Amygdala (tissue), 56 donors: ENCODE data around the gene ZNF518A.

Experiments used
- DNase-seq, 56 donors: peaks; one replicate each; lab custom pipeline; 2025; lab: John Stamatoyannopoulos, UW

Gene ZNF518A, protein sequence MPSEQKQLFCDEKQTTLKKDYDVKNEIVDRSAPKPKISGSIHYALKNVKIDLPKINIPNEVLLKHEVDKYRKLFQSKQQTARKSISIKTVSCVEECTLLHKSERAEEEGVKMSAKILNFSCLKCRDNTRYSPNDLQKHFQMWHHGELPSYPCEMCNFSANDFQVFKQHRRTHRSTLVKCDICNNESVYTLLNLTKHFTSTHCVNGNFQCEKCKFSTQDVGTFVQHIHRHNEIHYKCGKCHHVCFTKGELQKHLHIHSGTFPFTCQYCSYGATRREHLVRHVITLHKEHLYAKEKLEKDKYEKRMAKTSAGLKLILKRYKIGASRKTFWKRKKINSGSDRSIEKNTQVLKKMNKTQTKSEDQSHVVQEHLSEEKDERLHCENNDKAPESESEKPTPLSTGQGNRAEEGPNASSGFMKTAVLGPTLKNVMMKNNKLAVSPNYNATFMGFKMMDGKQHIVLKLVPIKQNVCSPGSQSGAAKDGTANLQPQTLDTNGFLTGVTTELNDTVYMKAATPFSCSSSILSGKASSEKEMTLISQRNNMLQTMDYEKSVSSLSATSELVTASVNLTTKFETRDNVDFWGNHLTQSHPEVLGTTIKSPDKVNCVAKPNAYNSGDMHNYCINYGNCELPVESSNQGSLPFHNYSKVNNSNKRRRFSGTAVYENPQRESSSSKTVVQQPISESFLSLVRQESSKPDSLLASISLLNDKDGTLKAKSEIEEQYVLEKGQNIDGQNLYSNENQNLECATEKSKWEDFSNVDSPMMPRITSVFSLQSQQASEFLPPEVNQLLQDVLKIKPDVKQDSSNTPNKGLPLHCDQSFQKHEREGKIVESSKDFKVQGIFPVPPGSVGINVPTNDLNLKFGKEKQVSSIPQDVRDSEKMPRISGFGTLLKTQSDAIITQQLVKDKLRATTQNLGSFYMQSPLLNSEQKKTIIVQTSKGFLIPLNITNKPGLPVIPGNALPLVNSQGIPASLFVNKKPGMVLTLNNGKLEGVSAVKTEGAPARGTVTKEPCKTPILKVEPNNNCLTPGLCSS (N-terminal part only)

GRCh38 chr10:96129387-96130325, at the start of gene ZNF518A:
Gene ZNF518A (plus strand): TSS chr10:96130297. CDS start chr10:96156323, 26,026 bp downstream.
- peak; percentile 45 to 98 (median 81) for DNase-seq

- DNase-seq, result no peak
Observed at GRCh38 chr10:96082153-96082552, 47.9 kb upstream of the ZNF518A start.

- no peak for DNase-seq
Observed at GRCh38 chr10:96082748-96083147, 47.3 kb upstream of the ZNF518A start.

GRCh38 chr10:96089116-96089515, 41.0 kb upstream of the ZNF518A start:
- no peak for DNase-seq

DNA sequence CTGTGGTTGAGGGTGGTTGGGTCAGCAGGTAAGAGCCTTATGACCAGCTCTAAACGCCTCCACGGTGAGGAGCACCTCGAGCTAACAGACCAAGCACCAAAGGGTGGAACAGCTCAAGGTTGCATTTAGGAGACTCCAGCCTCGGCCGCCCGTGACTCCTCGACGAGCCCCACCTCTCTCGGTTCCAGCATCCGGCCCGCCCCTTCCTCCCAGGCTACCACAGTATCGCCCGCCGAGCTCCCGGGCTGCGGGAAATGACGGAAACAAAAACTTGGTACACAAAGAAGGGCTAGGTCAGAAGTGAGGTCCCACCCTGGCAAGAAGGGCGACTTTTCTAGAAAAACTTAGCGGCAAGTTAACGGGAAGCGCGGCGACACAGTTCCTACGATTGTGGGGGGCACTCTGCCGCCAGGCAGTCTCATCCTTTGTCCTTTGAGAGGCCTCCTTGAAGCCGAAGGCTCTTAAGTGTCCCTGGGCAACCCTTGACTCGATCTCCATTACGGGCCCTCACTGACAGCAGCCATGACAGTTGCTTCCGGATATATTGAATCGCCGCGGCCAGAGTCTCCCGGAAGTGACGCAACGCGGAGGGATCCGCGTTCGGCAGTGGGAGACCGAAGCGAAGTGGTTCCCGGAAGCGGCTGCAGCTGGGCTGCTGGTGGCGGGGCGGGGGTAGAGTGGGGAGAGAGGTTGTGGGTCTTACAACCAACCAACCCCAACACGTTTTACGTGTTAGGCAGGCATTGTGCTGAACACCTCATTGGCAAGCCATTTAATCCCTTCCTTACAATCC, 40.2 kb upstream of the ZNF518A start:
- DNase-seq, result peak; percentile 32 to 92 (median 78)

- DNase-seq, result peak in 3 of 56 donors; percentile 10 to 32 (median 22)
Observed at GRCh38 chr10:96090463-96090800, 39.7 kb upstream of the ZNF518A start.

- DNase-seq, result no peak
Observed at GRCh38 chr10:96092999-96093767, 36.9 kb upstream of the ZNF518A start.

- no peak for DNase-seq
Observed at GRCh38 chr10:96093948-96094347, 36.1 kb upstream of the ZNF518A start.

GRCh38 chr10:96096958-96097357, 33.1 kb upstream of the ZNF518A start:
- no peak for DNase-seq

DNA sequence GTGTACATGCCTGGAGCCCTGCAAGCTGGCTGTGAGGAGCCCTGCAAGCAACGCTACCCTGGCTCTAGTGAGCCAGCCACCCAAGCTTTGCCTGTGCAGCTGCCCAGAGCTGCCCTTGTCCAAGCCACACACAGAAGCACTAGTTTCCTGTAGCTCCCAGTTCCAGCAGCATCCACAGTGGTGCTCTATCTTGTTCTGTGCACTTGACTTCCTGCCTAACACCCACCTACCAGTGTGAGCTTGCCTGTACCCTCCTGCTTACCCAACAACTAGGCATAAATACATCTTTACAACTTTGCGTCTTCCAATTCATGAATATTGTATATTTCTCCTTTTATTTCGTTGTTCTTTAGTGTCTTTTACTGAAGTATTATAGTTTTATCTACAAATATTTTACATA, 32.2 kb upstream of the ZNF518A start:
- DNase-seq, result no peak

DNA sequence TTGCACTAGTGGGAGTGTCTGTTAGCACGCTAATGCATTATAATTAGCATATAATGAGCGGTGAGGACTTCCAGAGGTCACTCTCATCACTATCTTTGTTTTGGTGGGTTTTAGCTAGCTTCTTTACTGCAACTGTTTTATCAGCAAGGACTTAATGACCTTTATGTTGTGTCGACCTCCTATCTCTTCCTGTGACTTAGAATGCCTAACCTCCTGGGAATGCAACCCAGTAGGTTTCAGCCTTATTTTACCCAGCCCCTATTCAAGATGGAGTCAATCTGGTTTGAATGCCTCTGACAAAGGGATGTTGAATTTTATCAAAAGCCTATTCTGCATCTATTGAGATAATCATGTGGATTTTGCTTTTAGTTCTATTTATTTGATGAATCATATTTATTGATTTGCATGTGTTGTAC, 22.5 kb upstream of the ZNF518A start:
- no peak for DNase-seq

- no peak for DNase-seq
Observed at GRCh38 chr10:96112531-96112930, 17.6 kb upstream of the ZNF518A start.

DNA sequence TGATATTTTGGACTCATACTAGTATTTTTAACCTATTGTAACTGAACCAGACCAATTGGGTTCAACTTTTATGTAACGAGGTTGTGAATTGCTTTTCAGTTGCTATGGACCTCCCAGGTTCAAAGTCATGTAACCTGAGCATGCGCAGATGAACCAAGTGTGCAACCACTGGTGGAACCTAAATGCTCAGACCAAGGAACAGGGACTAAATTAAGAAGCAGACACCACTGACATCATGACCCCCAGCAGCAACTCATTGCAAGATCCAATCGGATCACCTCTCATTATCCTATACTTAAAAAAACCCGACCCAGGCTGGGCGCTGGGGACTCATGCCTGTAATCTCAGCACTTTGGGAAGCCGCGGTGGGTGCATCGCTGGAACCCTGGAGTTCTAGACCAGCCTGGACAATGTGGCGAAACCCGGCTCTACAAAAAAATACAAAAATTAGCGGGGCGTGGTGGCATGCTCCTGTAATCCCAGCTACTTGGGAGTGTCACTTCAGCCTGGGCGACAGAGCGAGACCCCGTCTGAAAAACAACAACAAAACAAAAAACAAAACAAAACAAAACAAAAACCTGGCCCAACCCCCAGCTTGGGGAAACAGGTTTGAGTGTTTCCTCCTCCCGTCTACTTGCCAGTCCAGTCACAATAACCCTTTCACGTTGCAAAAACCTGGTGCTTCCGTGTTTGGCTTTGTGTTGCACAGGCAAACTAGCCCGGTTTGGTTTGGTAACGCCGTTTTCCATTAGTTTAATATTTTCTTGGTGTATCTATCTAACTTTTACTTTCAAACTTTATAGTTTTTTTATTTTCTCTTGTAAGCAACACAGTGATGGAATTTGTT, 11.3 kb upstream of the ZNF518A start:
- DNase-seq, result no peak

DNA sequence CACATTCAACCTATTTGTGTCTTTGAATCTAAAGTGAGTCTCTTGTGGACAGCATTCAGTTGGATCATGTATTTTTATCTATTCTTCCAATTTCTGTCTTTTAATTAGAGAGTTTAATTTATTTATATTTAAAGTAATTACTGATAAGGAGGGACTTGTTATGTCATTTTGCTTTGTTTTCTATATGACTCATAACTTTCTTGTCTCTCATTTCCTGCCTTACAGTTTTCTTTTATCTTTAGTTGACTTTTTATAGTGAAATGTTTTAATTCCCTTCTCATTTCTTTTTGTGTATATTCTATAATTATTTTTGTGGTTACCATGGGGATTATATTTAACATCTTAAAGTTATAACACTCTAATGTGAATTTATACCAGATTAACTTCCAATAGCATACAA, 7.3 kb upstream of the ZNF518A start:
- DNase-seq, result no peak

DNA sequence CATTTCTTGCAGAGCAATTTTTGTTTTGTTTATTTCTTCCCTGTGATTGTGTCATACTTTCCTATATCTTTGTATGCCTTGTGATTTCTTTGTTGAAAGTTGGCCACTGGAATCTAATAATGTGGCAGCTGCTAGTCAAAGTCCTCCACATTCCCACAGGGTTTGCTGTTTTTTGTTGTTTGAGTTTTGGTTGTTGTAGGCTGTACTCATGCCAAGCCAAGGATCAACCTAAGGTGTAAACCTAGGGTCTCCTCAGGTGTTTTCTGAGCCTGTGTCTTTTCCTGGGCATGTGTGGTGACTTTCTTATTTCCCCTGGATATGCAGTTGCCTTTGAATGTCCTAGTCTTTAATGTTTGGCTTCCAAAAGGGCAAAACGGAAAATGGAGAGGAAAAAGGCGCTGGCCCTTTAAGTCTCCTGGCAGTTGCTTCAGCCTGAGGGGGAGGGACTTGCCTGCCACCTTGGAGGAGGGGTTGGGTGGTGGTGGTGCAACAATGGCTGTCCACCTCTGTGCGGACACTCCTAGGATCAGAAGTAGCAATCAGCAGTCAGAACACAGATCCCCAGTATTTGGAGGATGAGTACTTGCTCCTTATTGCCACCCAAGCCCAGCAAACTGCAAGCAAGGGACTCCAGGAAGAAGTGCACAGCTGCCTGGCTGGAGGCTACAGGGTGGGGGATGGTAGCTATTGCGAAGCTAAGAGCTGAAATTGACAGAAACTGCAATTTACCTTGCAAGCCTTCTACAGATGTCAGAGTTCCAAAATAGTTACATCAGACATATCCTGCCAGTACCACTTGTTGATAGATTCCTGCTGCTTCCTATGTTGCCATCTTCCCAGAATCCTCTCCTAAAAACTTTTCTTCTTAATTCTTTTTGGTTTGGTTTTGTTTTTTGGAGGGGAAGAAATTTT, 5.6 kb upstream of the ZNF518A start:
- peak in 1 of 56 donors; percentile 4 for DNase-seq

GRCh38 chr10:96125142-96125515, 5.0 kb upstream of the ZNF518A start:
- no peak for DNase-seq
